Naive thymus-derived CD4-positive, alpha-beta T cell (primary cell): ENCODE measurements around the gene HADHB. TPM values are rescaled to one million over a fixed set of nuclear protein-coding genes. Genes with fewer than 3 reads are reported as not detected.

Experiments used
- ATAC-seq: fragments of 150-1000 bp; cut with Tn5 transposase; 2 replicates; pipeline ENCODE4 v1.10.0; 2021; ENCODE audit warnings: mild to moderate bottlenecking, moderate library complexity
- CTCF ChIA-PET: fragments of 350-600 bp; sonication (Branson Sonifier 250); formaldehyde crosslinking; loops from one replicate; lab custom pipeline; 2021; ENCODE audit warnings: antibody characterized with exemption; lab: Charles Lee
- POLR2A ChIA-PET: fragments of 350-600 bp; sonication (Branson Sonifier 250); formaldehyde crosslinking; loops from one replicate; lab custom pipeline; 2021; ENCODE audit warnings: antibody characterized with exemption, inconsistent platforms; lab: Charles Lee
- DNase-seq, 9 donors: peaks; one replicate each; pipeline versions ENCODE4 v3.0.0 to v3.0.0-alpha.2; 2020 to 2022; ENCODE audit warnings: mixed read lengths in 1 of 9
- H3K27ac ChIP-seq: one replicate; pipeline ENCODE4 v1.7.0; 2013; ENCODE audit warnings: mild to moderate bottlenecking, low read depth, low read length, moderate library complexity
- H3K27me3 ChIP-seq, 2 donors: one replicate each; pipeline ENCODE4 v1.7.0; 2013; ENCODE audit warnings: low read length in 2 of 2, mild to moderate bottlenecking in 2 of 2, moderate library complexity in 2 of 2; ENCODE audit not compliant: control insufficient read depth in 2 of 2, insufficient read depth in 2 of 2
- H3K36me3 ChIP-seq, 3 experiments: 1 replicate in 2 of 3; 2 replicates in 1 of 3; pipeline ENCODE4 v1.7.0; 2013; ENCODE audit warnings: low read length in 3 of 3, mild to moderate bottlenecking in 3 of 3, moderate library complexity in 1 of 3; ENCODE audit not compliant: insufficient read depth in 3 of 3, control insufficient read depth in 2 of 3
- H3K4me1 ChIP-seq, 2 donors: one replicate each; pipeline ENCODE4 v1.7.0; 2013; ENCODE audit warnings: low read length in 2 of 2, mild to moderate bottlenecking in 2 of 2, moderate library complexity in 1 of 2; ENCODE audit not compliant: control insufficient read depth in 2 of 2, insufficient read depth in 2 of 2
- H3K4me3 ChIP-seq: 2 replicates; pipeline ENCODE4 v1.7.0; 2013; ENCODE audit warnings: mild to moderate bottlenecking, low read length
- H3K9me3 ChIP-seq, 3 experiments: 1 replicate in 2 of 3; 2 replicates in 1 of 3; pipeline ENCODE4 v1.7.0; 2013; ENCODE audit warnings: low read length in 3 of 3; ENCODE audit not compliant: control insufficient read depth in 2 of 3
- H3K27ac Mint-ChIP-seq, 9 donors: one replicate each; pipeline ENCODE4 v1.8.0; 2020 to 2022; ENCODE audit warnings: mixed read lengths in 9 of 9, mild to moderate bottlenecking in 8 of 9, moderate library complexity in 5 of 9, inconsistent platforms in 2 of 9
- H3K27me3 Mint-ChIP-seq, 5 donors: one replicate each; pipeline ENCODE4 v1.8.0; 2021 to 2022; ENCODE audit warnings: mixed read lengths in 5 of 5, mild to moderate bottlenecking in 1 of 5
- H3K36me3 Mint-ChIP-seq, 5 donors: one replicate each; pipeline ENCODE4 v1.8.0; 2020 to 2022; ENCODE audit warnings: mixed read lengths in 5 of 5, mild to moderate bottlenecking in 3 of 5, inconsistent platforms in 1 of 5
- H3K4me1 Mint-ChIP-seq, 7 donors: one replicate each; pipeline ENCODE4 v1.8.0; 2020 to 2022; ENCODE audit warnings: mixed read lengths in 7 of 7, mild to moderate bottlenecking in 3 of 7, inconsistent platforms in 1 of 7
- H3K4me3 Mint-ChIP-seq, 10 donors: one replicate each; pipeline ENCODE4 v1.8.0; 2020 to 2022; ENCODE audit warnings: mild to moderate bottlenecking in 10 of 10, mixed read lengths in 10 of 10, moderate library complexity in 6 of 10, inconsistent platforms in 2 of 10
- H3K9me3 Mint-ChIP-seq, 11 donors: one replicate each; pipeline ENCODE4 v1.8.0; 2020 to 2022; ENCODE audit warnings: mixed read lengths in 11 of 11, mild to moderate bottlenecking in 4 of 11, inconsistent platforms in 1 of 11, moderate library complexity in 1 of 11
- intact Hi-C, 2 donors: fragments of 100-400 bp; cut with micrococcal nuclease; formaldehyde crosslinking; loops; one replicate each; pipeline ENCODE4 v1.15.1; 2023
- polyA plus RNA-seq, 2 donors: library from polyadenylated mRNA; unstranded; fragments of 300-500 nt; fragmentation: Illumina TruSeq; gene quantifications; one replicate each; pipeline ENCODE4 v1.2.3, GENCODE V29; 2021
- total RNA-seq, 6 experiments: library from RNA in 5 of 6; stranded (reverse) in 5 of 6; gene quantifications; 1 replicate in 5 of 6; 2 replicates in 1 of 6; pipeline ENCODE4 v1.2.3 and lab custom pipeline; 2021 to 2026

HADHB gene
- total and polyA plus RNA-seq, 7 experiments from 2014 or later: 38.1 to 112 (median 65.7) TPM

GRCh38 chr2:26269571-26270158 is 24.9 kb downstream of the HADHB start:
- Mint-ChIP-seq H3K27me3 (no peaks in the 10 kb centered on the region), H3K4me1 (peaks cover 0 to 9% (median 0%) of the 10 kb centered on the region in 7 donors), H3K36me3 (peaks cover 0 to 12% (median 8%) of the 10 kb centered on the region in 5 donors), H3K27ac (peak overlapping the region in 1 of 9 donors; percentile 70), H3K9me3 (no peaks in the 10 kb centered on the region), H3K4me3 (no peak overlapping the region)
- POLR2A ChIA-PET: interaction anchor here (0.9 kb wide), 1 partner anchor 496 kb away, joined by 4 read pairs; no protein-coding TSS in a partner anchor
- no peaks in the 10 kb centered on the region for H3K9me3 ChIP-seq
- intact Hi-C loops: no loop called here
- peaks cover 0 to 10% (median 0%) of the 10 kb centered on the region in 3 experiments for H3K36me3 ChIP-seq
- H3K4me1 ChIP-seq: no peaks in the 10 kb centered on the region
- no peak overlapping the region for H3K27ac ChIP-seq
- CTCF ChIA-PET: no interaction called here
- no peaks in the 10 kb centered on the region for H3K27me3 ChIP-seq
- ATAC-seq (peak; percentile 37), DNase-seq (no peak)
- no peak overlapping the region for H3K4me3 ChIP-seq

GRCh38 chr2:26270373-26270772 is 25.6 kb downstream of the HADHB start:
- H3K36me3 Mint-ChIP-seq: peaks cover 0 to 12% (median 8%) of the 10 kb centered on the region in 5 donors
- POLR2A ChIA-PET: interaction anchor here (0.9 kb wide), 1 partner anchor 495 kb away, joined by 4 read pairs; no protein-coding TSS in a partner anchor
- no peaks in the 10 kb centered on the region for H3K4me1 ChIP-seq

GRCh38 chr2:26273501-26273900 is 28.8 kb downstream of the HADHB start:
- H3K36me3 ChIP-seq: peaks cover 0 to 33% (median 9%) of the 10 kb centered on the region in 3 experiments
- H3K4me3 ChIP-seq: no peak overlapping the region
- no peak overlapping the region for H3K27ac ChIP-seq
- Mint-ChIP-seq H3K36me3 (peaks cover 0 to 27% (median 9%) of the 10 kb centered on the region in 5 donors), H3K9me3 (no peaks in the 10 kb centered on the region), H3K27me3 (no peaks in the 10 kb centered on the region), H3K4me1 (peaks cover 0 to 9% (median 0%) of the 10 kb centered on the region in 7 donors), H3K4me3 (no peak overlapping the region), H3K27ac (no peak overlapping the region)
- H3K27me3 ChIP-seq: no peaks in the 10 kb centered on the region
- POLR2A ChIA-PET: no interaction called here
- intact Hi-C loops: no loop called here
- H3K4me1 ChIP-seq: no peaks in the 10 kb centered on the region
- ATAC-seq (no peak), DNase-seq (no peak)
- CTCF ChIA-PET: no interaction called here
- H3K9me3 ChIP-seq: no peaks in the 10 kb centered on the region

More at GRCh38 chr2:26270373-26270772, 25.6 kb downstream of the HADHB start:
- no peak overlapping the region for H3K4me3 ChIP-seq
- no peaks in the 10 kb centered on the region for H3K9me3 ChIP-seq
- Mint-ChIP-seq H3K4me1 (peaks cover 0 to 9% (median 0%) of the 10 kb centered on the region in 7 donors), H3K9me3 (no peaks in the 10 kb centered on the region), H3K27me3 (no peaks in the 10 kb centered on the region), H3K4me3 (no peak overlapping the region), H3K27ac (peak overlapping the region in 1 of 9 donors; percentile 70)
- ATAC-seq: no peak
- intact Hi-C loops: no loop called here
- no peak overlapping the region for H3K27ac ChIP-seq
- no peaks in the 10 kb centered on the region for H3K27me3 ChIP-seq
- CTCF ChIA-PET: interaction anchor here (0.6 kb wide), 1 partner anchor 225 kb away, joined by 3 read pairs; no protein-coding TSS in a partner anchor
- no peak for DNase-seq
- H3K36me3 ChIP-seq: peaks cover 0 to 13% (median 0%) of the 10 kb centered on the region in 3 experiments

- peaks cover 0 to 34% (median 9%) of the 10 kb centered on the region in 5 donors for H3K36me3 Mint-ChIP-seq
- no peak for ATAC-seq
Observed at GRCh38 chr2:26274058-26274613, 29.4 kb downstream of the HADHB start.

GRCh38 chr2:26276484-26277227 is 31.9 kb downstream of the HADHB start:
- ChIA-PET CTCF (no interaction called here), POLR2A (interaction anchor here (0.7 kb wide), 1 partner anchor 60 kb away, joined by 3 read pairs; no protein-coding TSS in a partner anchor)
- no peaks in the 10 kb centered on the region for H3K4me1 ChIP-seq
- Mint-ChIP-seq H3K27me3 (no peaks in the 10 kb centered on the region), H3K27ac (no peak overlapping the region), H3K9me3 (no peaks in the 10 kb centered on the region), H3K4me3 (no peak overlapping the region), H3K4me1 (peaks cover 0 to 4% (median 0%) of the 10 kb centered on the region in 7 donors), H3K36me3 (peaks cover 0 to 46% (median 23%) of the 10 kb centered on the region in 5 donors)
- DNase-seq (no peak), ATAC-seq (no peak)
- peaks cover 9 to 64% (median 14%) of the 10 kb centered on the region in 3 experiments for H3K36me3 ChIP-seq
- no peak overlapping the region for H3K4me3 ChIP-seq
- H3K27me3 ChIP-seq: no peaks in the 10 kb centered on the region
- no peaks in the 10 kb centered on the region for H3K9me3 ChIP-seq
- no peak overlapping the region for H3K27ac ChIP-seq
- intact Hi-C loops: no loop called here

More at GRCh38 chr2:26274058-26274613, 29.4 kb downstream of the HADHB start:
- Histone ChIP-seq H3K36me3 (peaks cover 2 to 39% (median 11%) of the 10 kb centered on the region in 3 experiments), H3K9me3 (no peaks in the 10 kb centered on the region), H3K27me3 (no peaks in the 10 kb centered on the region), H3K4me1 (no peaks in the 10 kb centered on the region), H3K27ac (no peak overlapping the region), H3K4me3 (no peak overlapping the region)
- intact Hi-C loops: no loop called here
- H3K27me3 Mint-ChIP-seq: no peaks in the 10 kb centered on the region
- ChIA-PET CTCF (no interaction called here), POLR2A (no interaction called here)
- DNase-seq: no peak
- peaks cover 0 to 9% (median 0%) of the 10 kb centered on the region in 7 donors for H3K4me1 Mint-ChIP-seq
- H3K27ac Mint-ChIP-seq: no peak overlapping the region
- no peak overlapping the region for H3K4me3 Mint-ChIP-seq
- H3K9me3 Mint-ChIP-seq: no peaks in the 10 kb centered on the region

GRCh38 chr2:26279886-26280285 is 35.1 kb downstream of the HADHB start:
- H3K4me1 Mint-ChIP-seq: peaks cover 0 to 2% (median 0%) of the 10 kb centered on the region in 7 donors
- H3K27me3 Mint-ChIP-seq: no peaks in the 10 kb centered on the region
- CTCF ChIA-PET: no interaction called here
- Histone ChIP-seq H3K27ac (no peak overlapping the region), H3K9me3 (no peaks in the 10 kb centered on the region), H3K27me3 (no peaks in the 10 kb centered on the region), H3K4me3 (no peak overlapping the region), H3K36me3 (peaks cover 9 to 77% (median 14%) of the 10 kb centered on the region in 3 experiments), H3K4me1 (no peaks in the 10 kb centered on the region)
- peaks cover 9 to 60% (median 32%) of the 10 kb centered on the region in 5 donors for H3K36me3 Mint-ChIP-seq
- ATAC-seq (no peak), DNase-seq (no peak)
- POLR2A ChIA-PET: no interaction called here
- no peak overlapping the region for H3K27ac Mint-ChIP-seq
- intact Hi-C loops: no loop called here
- no peak overlapping the region for H3K4me3 Mint-ChIP-seq
- no peaks in the 10 kb centered on the region for H3K9me3 Mint-ChIP-seq
